HepG2 (cell line): Measurements from ENCODE around the gene PTH. TPM values are rescaled to one million over a fixed set of nuclear protein-coding genes. Genes with fewer than 3 reads are reported as not detected.
A peak's percentile ranks its signal among the peaks of the same experiment; 100 is the strongest.

Experiments used
- ARNT2 ChIP-seq: sonication (generic); formaldehyde crosslinking; IDR thresholded peaks from 2 replicates; pipeline ENCODE4 v1.8.0; 2022; ENCODE audit warnings: mild to moderate bottlenecking, low read depth, missing genetic modification reagents, moderate library complexity
- ESRRA ChIP-seq: sonication (generic); formaldehyde crosslinking; IDR thresholded peaks from 2 replicates; pipeline ENCODE4 v1.5.1; 2020; ENCODE audit warnings: mild to moderate bottlenecking, low read depth, missing genetic modification reagents
- FOXJ3 ChIP-seq: sonication (generic); formaldehyde crosslinking; IDR thresholded peaks from 2 replicates; pipeline ENCODE4 v1.4.0; 2020; ENCODE audit warnings: missing genetic modification reagents, mild to moderate bottlenecking, borderline replicate concordance
- NFYB ChIP-seq: sonication (generic); formaldehyde crosslinking; IDR thresholded peaks from 2 replicates; pipeline ENCODE4 v1.4.0; 2020; ENCODE audit warnings: missing genetic modification reagents
- NR3C1 ChIP-seq: sonication (generic); formaldehyde crosslinking; IDR thresholded peaks from 2 replicates; pipeline ENCODE4 v1.4.0; 2020; ENCODE audit warnings: missing genetic modification reagents
- PAX8 ChIP-seq: sonication (generic); formaldehyde crosslinking; IDR thresholded peaks from 2 replicates; pipeline ENCODE4 v1.8.0; 2022; ENCODE audit warnings: mild to moderate bottlenecking, missing genetic modification reagents, borderline replicate concordance
- POLR2AphosphoS5 ChIP-seq: IDR thresholded peaks from 2 replicates; pipeline ENCODE4 v1.6.1; 2012; ENCODE audit warnings: low read depth, low read length
- TBX2 ChIP-seq: sonication (generic); formaldehyde crosslinking; IDR thresholded peaks from 2 replicates; pipeline ENCODE4 v1.5.0; 2020; ENCODE audit warnings: missing genetic modification reagents, mild to moderate bottlenecking, borderline replicate concordance
- ZBTB38 ChIP-seq: sonication (generic); formaldehyde crosslinking; IDR thresholded peaks from 2 replicates; pipeline ENCODE4 v1.5.1; 2020; ENCODE audit warnings: mild to moderate bottlenecking, missing genetic modification reagents
- ZNF180 ChIP-seq: sonication (generic); formaldehyde crosslinking; IDR thresholded peaks from 2 replicates; pipeline ENCODE4 v1.4.0; 2020; ENCODE audit warnings: low read depth, missing genetic modification reagents, borderline replicate concordance
- ZNF274 ChIP-seq: sonication (generic); formaldehyde crosslinking; IDR thresholded peaks from 2 replicates; pipeline ENCODE4 v1.5.1; 2020; ENCODE audit warnings: mild to moderate bottlenecking, missing genetic modification reagents
- ZNF354B ChIP-seq: sonication (generic); formaldehyde crosslinking; IDR thresholded peaks from 2 replicates; pipeline ENCODE4 v1.8.0; 2022; ENCODE audit warnings: mild to moderate bottlenecking, missing genetic modification reagents
- ZNF563 ChIP-seq: sonication (generic); formaldehyde crosslinking; IDR thresholded peaks from 2 replicates; pipeline ENCODE4 v1.8.0; 2022; ENCODE audit warnings: mild to moderate bottlenecking, moderate library complexity, missing genetic modification reagents
- ZNF567 ChIP-seq: sonication (generic); formaldehyde crosslinking; IDR thresholded peaks from 2 replicates; pipeline ENCODE4 v1.8.1; 2023; ENCODE audit warnings: mild to moderate bottlenecking, missing genetic modification reagents, borderline replicate concordance
- ZNF75D ChIP-seq: sonication (generic); formaldehyde crosslinking; IDR thresholded peaks from 2 replicates; pipeline ENCODE4 v1.8.1; 2023; ENCODE audit warnings: missing genetic modification reagents, mild to moderate bottlenecking, borderline replicate concordance
- ZNF781 ChIP-seq: sonication (generic); formaldehyde crosslinking; IDR thresholded peaks from 2 replicates; pipeline ENCODE4 v1.5.1; 2020; ENCODE audit warnings: borderline replicate concordance, mild to moderate bottlenecking, missing genetic modification reagents; ENCODE audit errors: not compliant biosample characterization
- ZSCAN31 ChIP-seq: sonication (generic); formaldehyde crosslinking; IDR thresholded peaks from 2 replicates; pipeline ENCODE4 v1.5.0; 2020; ENCODE audit warnings: low read depth, mild to moderate bottlenecking, missing genetic modification reagents
- polyA plus RNA-seq, 8 experiments: library from polyadenylated mRNA; depleted of rRNA in 3 of 8; stranded (reverse) in 7 of 8; unstranded in 1 of 8; fragments of >200 nt; fragmentation: Illumina TruSeq in 4 of 8; extraction: Trizol in 4 of 8; gene quantifications; 2 replicates each; pipeline versions ENCODE4 v1.2.1 to v1.2.3, GENCODE V29; 2011 to 2016; ENCODE audit warnings: low read depth in 4 of 8, missing spikeins in 1 of 8, mixed read lengths in 1 of 8; ENCODE audit not compliant: insufficient read depth in 1 of 8
- total RNA-seq, 5 experiments: library from RNA; depleted of rRNA; stranded (reverse); fragments of >200 nt; fragmentation: Illumina TruSeq; extraction: Trizol; gene quantifications; 2 replicates each; pipeline ENCODE4 v1.2.3, GENCODE V29; 2016; ENCODE audit warnings: low read depth in 1 of 5
- TF ChIP-seq, protein P1 (sequence below): sonication (generic); formaldehyde crosslinking; IDR thresholded peaks from 2 replicates; pipeline ENCODE4 v1.9.0; 2021; ENCODE audit warnings: missing genetic modification reagents, borderline replicate concordance
- TF ChIP-seq, protein P2 (sequence below): sonication (generic); formaldehyde crosslinking; IDR thresholded peaks from 2 replicates; pipeline ENCODE4 v1.5.0; 2020; ENCODE audit warnings: mild to moderate bottlenecking, missing genetic modification reagents
- TF ChIP-seq, protein P3 (sequence below): sonication (generic); formaldehyde crosslinking; IDR thresholded peaks from 2 replicates; pipeline ENCODE4 v1.4.0; 2020; ENCODE audit warnings: mild to moderate bottlenecking, missing genetic modification reagents

Gene PTH
- total and polyA plus RNA-seq, 2 of the 13 experiments (the other 11 are each of a cell fraction or from before 2014, with no cell fraction given) = not detected

DNA sequence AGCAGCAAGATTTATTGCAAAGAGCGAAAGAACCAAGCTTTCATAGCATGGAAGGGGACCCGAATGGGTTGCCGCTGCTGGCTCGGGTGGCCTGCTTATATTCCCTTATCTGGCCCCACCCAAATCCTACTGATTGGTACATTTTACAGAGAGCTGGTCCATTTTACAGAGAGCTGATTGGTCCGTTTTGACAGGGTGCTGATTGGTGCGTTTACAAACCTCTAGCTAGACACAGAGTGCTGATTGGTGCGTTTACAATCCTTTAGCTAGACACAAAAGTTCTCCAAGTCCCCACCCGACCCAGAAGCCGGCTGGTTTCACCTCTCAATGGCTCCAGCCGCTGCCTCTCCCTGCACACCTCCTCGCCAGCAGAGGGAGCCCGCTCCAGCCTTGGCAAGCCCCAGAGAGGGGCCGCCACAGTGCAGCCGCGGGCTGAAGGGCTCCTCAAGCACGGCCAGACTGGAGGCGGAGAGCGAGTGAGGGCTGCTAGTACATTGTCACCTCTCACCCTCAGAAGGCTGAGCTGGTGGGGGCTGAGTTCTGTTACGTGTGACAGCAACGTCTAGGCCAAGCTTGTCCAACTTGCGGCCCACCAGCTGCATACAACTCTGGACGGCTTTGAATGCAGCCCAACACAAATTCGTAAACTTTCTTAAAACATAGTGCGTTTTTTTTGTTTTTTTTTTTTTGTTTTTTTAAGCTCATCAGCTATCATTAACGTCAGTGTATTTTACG lies 8.7 kb downstream of the PTH start (continued):
- TF ChIP-seq ZNF781 (peak; percentile 48), ZNF354B (CRISPR knock-in tag) (no peak), TBX2 (CRISPR knock-in tag) (0 out of 2 replicates have a peak, but pooled peaks have one; percentile 31), FOXJ3 (CRISPR knock-in tag) (no peak), ZNF563 (CRISPR knock-in tag) (no peak), ZSCAN31 (0 out of 2 replicates have a peak, but pooled peaks have one; percentile 33), ARNT2 (CRISPR knock-in tag) (0 out of 2 replicates have a peak, but pooled peaks have one; percentile 38), ZBTB38 (CRISPR knock-in tag) (peak; percentile 42; the same call in 1 of the 2 replicates), NFYB (peak; percentile 64), NR3C1 (no peak), ZNF274 (peak; percentile 82), PAX8 (CRISPR knock-in tag) (no peak), POLR2AphosphoS5 (no peak), ZNF567 (CRISPR knock-in tag) (0 out of 2 replicates have a peak, but pooled peaks have one; percentile 35), ZNF180 (CRISPR knock-in tag) (no peak), ESRRA (no peak), ZNF75D (CRISPR knock-in tag) (no peak)
- TF ChIP-seq, protein P1, sequence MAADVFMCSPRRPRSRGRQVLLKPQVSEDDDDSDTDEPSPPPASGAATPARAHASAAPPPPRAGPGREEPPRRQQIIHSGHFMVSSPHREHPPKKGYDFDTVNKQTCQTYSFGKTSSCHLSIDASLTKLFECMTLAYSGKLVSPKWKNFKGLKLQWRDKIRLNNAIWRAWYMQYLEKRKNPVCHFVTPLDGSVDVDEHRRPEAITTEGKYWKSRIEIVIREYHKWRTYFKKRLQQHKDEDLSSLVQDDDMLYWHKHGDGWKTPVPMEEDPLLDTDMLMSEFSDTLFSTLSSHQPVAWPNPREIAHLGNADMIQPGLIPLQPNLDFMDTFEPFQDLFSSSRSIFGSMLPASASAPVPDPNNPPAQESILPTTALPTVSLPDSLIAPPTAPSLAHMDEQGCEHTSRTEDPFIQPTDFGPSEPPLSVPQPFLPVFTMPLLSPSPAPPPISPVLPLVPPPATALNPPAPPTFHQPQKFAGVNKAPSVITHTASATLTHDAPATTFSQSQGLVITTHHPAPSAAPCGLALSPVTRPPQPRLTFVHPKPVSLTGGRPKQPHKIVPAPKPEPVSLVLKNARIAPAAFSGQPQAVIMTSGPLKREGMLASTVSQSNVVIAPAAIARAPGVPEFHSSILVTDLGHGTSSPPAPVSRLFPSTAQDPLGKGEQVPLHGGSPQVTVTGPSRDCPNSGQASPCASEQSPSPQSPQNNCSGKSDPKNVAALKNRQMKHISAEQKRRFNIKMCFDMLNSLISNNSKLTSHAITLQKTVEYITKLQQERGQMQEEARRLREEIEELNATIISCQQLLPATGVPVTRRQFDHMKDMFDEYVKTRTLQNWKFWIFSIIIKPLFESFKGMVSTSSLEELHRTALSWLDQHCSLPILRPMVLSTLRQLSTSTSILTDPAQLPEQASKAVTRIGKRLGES (CRISPR knock-in tag) = no peak
- TF ChIP-seq, protein P2, sequence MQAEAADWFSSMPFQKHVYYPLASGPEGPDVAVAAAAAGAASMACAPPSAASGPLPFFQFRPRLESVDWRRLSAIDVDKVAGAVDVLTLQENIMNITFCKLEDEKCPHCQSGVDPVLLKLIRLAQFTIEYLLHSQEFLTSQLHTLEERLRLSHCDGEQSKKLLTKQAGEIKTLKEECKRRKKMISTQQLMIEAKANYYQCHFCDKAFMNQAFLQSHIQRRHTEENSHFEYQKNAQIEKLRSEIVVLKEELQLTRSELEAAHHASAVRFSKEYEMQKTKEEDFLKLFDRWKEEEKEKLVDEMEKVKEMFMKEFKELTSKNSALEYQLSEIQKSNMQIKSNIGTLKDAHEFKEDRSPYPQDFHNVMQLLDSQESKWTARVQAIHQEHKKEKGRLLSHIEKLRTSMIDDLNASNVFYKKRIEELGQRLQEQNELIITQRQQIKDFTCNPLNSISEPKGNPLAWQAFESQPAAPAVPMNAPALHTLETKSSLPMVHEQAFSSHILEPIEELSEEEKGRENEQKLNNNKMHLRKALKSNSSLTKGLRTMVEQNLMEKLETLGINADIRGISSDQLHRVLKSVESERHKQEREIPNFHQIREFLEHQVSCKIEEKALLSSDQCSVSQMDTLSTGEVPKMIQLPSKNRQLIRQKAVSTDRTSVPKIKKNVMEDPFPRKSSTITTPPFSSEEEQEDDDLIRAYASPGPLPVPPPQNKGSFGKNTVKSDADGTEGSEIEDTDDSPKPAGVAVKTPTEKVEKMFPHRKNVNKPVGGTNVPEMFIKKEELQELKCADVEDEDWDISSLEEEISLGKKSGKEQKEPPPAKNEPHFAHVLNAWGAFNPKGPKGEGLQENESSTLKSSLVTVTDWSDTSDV (CRISPR knock-in tag) = no peak
- TF ChIP-seq, protein P3, sequence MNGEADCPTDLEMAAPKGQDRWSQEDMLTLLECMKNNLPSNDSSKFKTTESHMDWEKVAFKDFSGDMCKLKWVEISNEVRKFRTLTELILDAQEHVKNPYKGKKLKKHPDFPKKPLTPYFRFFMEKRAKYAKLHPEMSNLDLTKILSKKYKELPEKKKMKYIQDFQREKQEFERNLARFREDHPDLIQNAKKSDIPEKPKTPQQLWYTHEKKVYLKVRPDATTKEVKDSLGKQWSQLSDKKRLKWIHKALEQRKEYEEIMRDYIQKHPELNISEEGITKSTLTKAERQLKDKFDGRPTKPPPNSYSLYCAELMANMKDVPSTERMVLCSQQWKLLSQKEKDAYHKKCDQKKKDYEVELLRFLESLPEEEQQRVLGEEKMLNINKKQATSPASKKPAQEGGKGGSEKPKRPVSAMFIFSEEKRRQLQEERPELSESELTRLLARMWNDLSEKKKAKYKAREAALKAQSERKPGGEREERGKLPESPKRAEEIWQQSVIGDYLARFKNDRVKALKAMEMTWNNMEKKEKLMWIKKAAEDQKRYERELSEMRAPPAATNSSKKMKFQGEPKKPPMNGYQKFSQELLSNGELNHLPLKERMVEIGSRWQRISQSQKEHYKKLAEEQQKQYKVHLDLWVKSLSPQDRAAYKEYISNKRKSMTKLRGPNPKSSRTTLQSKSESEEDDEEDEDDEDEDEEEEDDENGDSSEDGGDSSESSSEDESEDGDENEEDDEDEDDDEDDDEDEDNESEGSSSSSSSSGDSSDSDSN = peak; percentile 80
